Measurements from ENCODE around the gene KDM1B.
"Not testable (repeated sequence)": the region's sequence is repeated elsewhere in the genome, so short reads cannot be mapped to it uniquely, and the experiment has no call there.

Gene KDM1B

GRCh38 chr6:18166312-18167036, 11.3 kb downstream of the KDM1B start:
- Histone ChIP-seq H3K27me3 (ENCODE audit: insufficient read depth, low read length, poor library complexity, severe bottlenecking) (no peaks in the 10 kb centered on the region), H3K9me3 (ENCODE audit: insufficient read depth, low read depth, low read length) (no peaks in the 10 kb centered on the region), H3K4me3 (ENCODE audit: low read length, poor library complexity, severe bottlenecking) (no peak overlapping the region), H3K36me3 (ENCODE audit: insufficient read depth, low read length) (peaks cover 10% of the 10 kb centered on the region; the same call in 1 of the 2 replicates), H4K20me1 (ENCODE audit: insufficient read depth, low read length, poor library complexity, severe bottlenecking) (no peaks in the 10 kb centered on the region), H3K79me2 (ENCODE audit: insufficient read depth, low read length) (no peaks in the 10 kb centered on the region), H2AFZ (ENCODE audit: low read length) (no peak overlapping the region), H3K4me1 (ENCODE audit: insufficient read depth, low read length, poor library complexity, severe bottlenecking) (no peaks in the 10 kb centered on the region), H3F3A (ENCODE audit: low read depth) (no peaks in the 10 kb centered on the region), H3K9me2 (replicated peaks; ENCODE audit: low read depth, low read length) (no peaks in the 10 kb centered on the region), H3K9ac (ENCODE audit: low read depth, low read length, poor library complexity, severe bottlenecking) (no peak overlapping the region), H3K4me2 (ENCODE audit: low read depth, low read length, poor library complexity, severe bottlenecking) (no peak overlapping the region)
- TF ChIP-seq CTCF (conservative IDR thresholded peaks at IDR 0.05; ENCODE audit: low read length) (no peak), EZH2phosphoT487 (IDR thresholded peaks at IDR 0.05; ENCODE audit: borderline replicate concordance) (no peak)

GRCh38 chr6:18168264-18168663, 13.0 kb downstream of the KDM1B start:
- no peaks in the 10 kb centered on the region for H3K9me2 ChIP-seq (replicated peaks; ENCODE audit: low read depth, low read length)
- H3K27me3 ChIP-seq (ENCODE audit: insufficient read depth, low read length, poor library complexity, severe bottlenecking), result no peaks in the 10 kb centered on the region
- no peak overlapping the region for H2AFZ ChIP-seq (ENCODE audit: low read length)
- H4K20me1 ChIP-seq (ENCODE audit: insufficient read depth, low read length, poor library complexity, severe bottlenecking), result no peaks in the 10 kb centered on the region
- no peak overlapping the region for H3K4me2 ChIP-seq (ENCODE audit: low read depth, low read length, poor library complexity, severe bottlenecking)
- H3K9me3 ChIP-seq (ENCODE audit: insufficient read depth, low read depth, low read length), result no peaks in the 10 kb centered on the region
- peaks cover 13% of the 10 kb centered on the region; the same call in 1 of the 2 replicates for H3K36me3 ChIP-seq (ENCODE audit: insufficient read depth, low read length)
- no peak for TF ChIP-seq CTCF (conservative IDR thresholded peaks at IDR 0.05; ENCODE audit: low read length)
- no peak for TF ChIP-seq EZH2phosphoT487 (IDR thresholded peaks at IDR 0.05; ENCODE audit: borderline replicate concordance)
- H3K4me1 ChIP-seq (ENCODE audit: insufficient read depth, low read length, poor library complexity, severe bottlenecking), result no peaks in the 10 kb centered on the region
- no peaks in the 10 kb centered on the region for H3K79me2 ChIP-seq (ENCODE audit: insufficient read depth, low read length)
- H3F3A ChIP-seq (ENCODE audit: low read depth), result no peaks in the 10 kb centered on the region
- H3K4me3 ChIP-seq (ENCODE audit: low read length, poor library complexity, severe bottlenecking), result no peak overlapping the region
- no peak overlapping the region for H3K9ac ChIP-seq (ENCODE audit: low read depth, low read length, poor library complexity, severe bottlenecking)

- Histone ChIP-seq H4K20me1 (ENCODE audit: insufficient read depth, low read length, poor library complexity, severe bottlenecking) (no peaks in the 10 kb centered on the region), H3K4me1 (ENCODE audit: insufficient read depth, low read length, poor library complexity, severe bottlenecking) (no peaks in the 10 kb centered on the region), H3K4me3 (ENCODE audit: low read length, poor library complexity, severe bottlenecking) (no peak overlapping the region), H3K4me2 (ENCODE audit: low read depth, low read length, poor library complexity, severe bottlenecking) (no peak overlapping the region), H3F3A (ENCODE audit: low read depth) (no peaks in the 10 kb centered on the region), H3K27me3 (ENCODE audit: insufficient read depth, low read length, poor library complexity, severe bottlenecking) (no peaks in the 10 kb centered on the region), H2AFZ (ENCODE audit: low read length) (no peak overlapping the region), H3K9me3 (ENCODE audit: insufficient read depth, low read depth, low read length) (no peaks in the 10 kb centered on the region), H3K79me2 (ENCODE audit: insufficient read depth, low read length) (no peaks in the 10 kb centered on the region), H3K36me3 (ENCODE audit: insufficient read depth, low read length) (peaks cover 13% of the 10 kb centered on the region; the same call in 1 of the 2 replicates), H3K9me2 (replicated peaks; ENCODE audit: low read depth, low read length) (no peaks in the 10 kb centered on the region), H3K9ac (ENCODE audit: low read depth, low read length, poor library complexity, severe bottlenecking) (no peak overlapping the region)
- TF ChIP-seq CTCF (conservative IDR thresholded peaks at IDR 0.05; ENCODE audit: low read length), result no peak
- no peak for TF ChIP-seq EZH2phosphoT487 (IDR thresholded peaks at IDR 0.05; ENCODE audit: borderline replicate concordance)
These were observed 16.6 kb downstream of the KDM1B start for GRCh38 chr6:18171871-18172270.

GRCh38 chr6:18176198-18176597, 21.0 kb downstream of the KDM1B start:
- H4K20me1 ChIP-seq (ENCODE audit: insufficient read depth, low read length, poor library complexity, severe bottlenecking); H3F3A ChIP-seq (ENCODE audit: low read depth); H3K79me2 ChIP-seq (ENCODE audit: insufficient read depth, low read length); H3K36me3 ChIP-seq (ENCODE audit: insufficient read depth, low read length); H3K4me3 ChIP-seq (ENCODE audit: low read length, poor library complexity, severe bottlenecking); H3K4me1 ChIP-seq (ENCODE audit: insufficient read depth, low read length, poor library complexity, severe bottlenecking); H3K9me2 ChIP-seq (replicated peaks; ENCODE audit: low read depth, low read length); H2AFZ ChIP-seq (ENCODE audit: low read length); H3K4me2 ChIP-seq (ENCODE audit: low read depth, low read length, poor library complexity, severe bottlenecking); H3K9ac ChIP-seq (ENCODE audit: low read depth, low read length, poor library complexity, severe bottlenecking); H3K9me3 ChIP-seq (ENCODE audit: insufficient read depth, low read depth, low read length); H3K27me3 ChIP-seq (ENCODE audit: insufficient read depth, low read length, poor library complexity, severe bottlenecking): not testable (repeated sequence)
